Colonic mucosa (tissue), 4 donors: ENCODE results near the gene TMEM126A. TPM values are rescaled to one million over a fixed set of nuclear protein-coding genes. Genes with fewer than 3 reads are reported as not detected.

Experiments used
- DNase-seq: peaks from one replicate; pipeline ENCODE4 v3.0.0-alpha.2; 2020
- H3K27ac ChIP-seq: fragments of 200-600 bp; one replicate; pipeline ENCODE4 v1.8.0; 2021
- H3K27me3 ChIP-seq: fragments of 200-600 bp; one replicate; pipeline ENCODE4 v1.8.0; 2021
- H3K36me3 ChIP-seq: fragments of 200-600 bp; one replicate; pipeline ENCODE4 v1.8.0; 2021
- H3K4me1 ChIP-seq: fragments of 200-600 bp; one replicate; pipeline ENCODE4 v1.8.0; 2021; ENCODE audit warnings: mild to moderate bottlenecking
- H3K4me3 ChIP-seq: fragments of 200-600 bp; one replicate; pipeline ENCODE4 v1.8.0; 2021
- H3K9ac ChIP-seq, 2 donors: one replicate each; pipeline ENCODE4 v1.7.0; 2013; ENCODE audit warnings: control low read depth in 2 of 2, low read depth in 2 of 2, low read length in 2 of 2
- H3K9me3 ChIP-seq: fragments of 200-600 bp; one replicate; pipeline ENCODE4 v1.8.0; 2021
- intact Hi-C: fragments of 100-400 bp; cut with DNase I; formaldehyde crosslinking; loops from one replicate; pipeline ENCODE4 v1.14.1; 2022
- total RNA-seq, 2 donors: library from RNA; stranded (reverse); fragmentation: NEBNext Ultra II Directional in 1 of 2; extraction: Animal tissue kit (Norgen Biotek cat#: 25700) in 1 of 2; gene quantifications; one replicate each; pipeline ENCODE4 v1.2.1, GENCODE V29; 2021
- TF ChIP-seq, protein P1 (sequence below): fragments of 200-600 bp; IDR thresholded peaks from one replicate; pipeline ENCODE4 v1.8.0; 2022; ENCODE audit warnings: antibody characterized with exemption, mild to moderate bottlenecking
- donor health status: healthy.
- donor health status: DM: no; HTN: no; CAD: no.
- donor health status: DM: no; HTN: no; CAD: no.

Gene TMEM126A
- total RNA-seq, 2 donors from 2014 or later: 22.0 to 36.4 TPM

DNA sequence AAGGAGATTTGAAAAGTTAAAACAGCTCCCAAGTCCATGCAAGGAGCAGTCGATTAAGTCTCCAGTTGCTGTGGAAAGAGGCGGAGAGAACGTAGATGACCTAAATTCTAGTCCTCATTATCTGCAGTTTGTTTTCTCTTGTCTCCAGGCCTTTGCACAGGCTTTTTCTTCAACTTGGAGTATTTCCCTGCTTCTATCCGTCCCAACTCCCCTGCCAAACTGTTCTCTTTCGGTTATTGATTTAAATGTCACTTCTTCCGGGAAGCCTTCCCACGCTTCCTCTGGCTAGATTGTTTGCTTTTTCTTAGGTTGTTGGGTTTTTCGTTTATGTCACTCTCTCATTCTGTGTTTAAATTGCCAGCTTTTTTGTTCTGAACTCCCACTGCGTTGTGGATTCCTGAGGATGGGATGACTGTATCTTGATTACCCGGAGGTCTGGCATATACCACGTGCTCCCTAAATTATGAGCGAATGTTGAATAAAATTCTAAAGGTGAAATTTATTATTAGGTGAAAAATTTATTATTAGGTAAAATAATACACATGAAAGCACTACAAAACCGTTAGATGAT is 18.9 kb upstream of the TMEM126A start:
- Histone ChIP-seq H3K4me1 (peaks cover 6% of the 10 kb centered on the region), H3K27ac (peak overlapping the region; percentile 85), H3K9me3 (no peaks in the 10 kb centered on the region), H3K4me3 (peak overlapping the region; percentile 58), H3K36me3 (no peaks in the 10 kb centered on the region), H3K9ac (peak overlapping the region; percentile 70 to 90), H3K27me3 (no peaks in the 10 kb centered on the region)
- intact Hi-C loops: no loop called here
- TF ChIP-seq, protein P1, sequence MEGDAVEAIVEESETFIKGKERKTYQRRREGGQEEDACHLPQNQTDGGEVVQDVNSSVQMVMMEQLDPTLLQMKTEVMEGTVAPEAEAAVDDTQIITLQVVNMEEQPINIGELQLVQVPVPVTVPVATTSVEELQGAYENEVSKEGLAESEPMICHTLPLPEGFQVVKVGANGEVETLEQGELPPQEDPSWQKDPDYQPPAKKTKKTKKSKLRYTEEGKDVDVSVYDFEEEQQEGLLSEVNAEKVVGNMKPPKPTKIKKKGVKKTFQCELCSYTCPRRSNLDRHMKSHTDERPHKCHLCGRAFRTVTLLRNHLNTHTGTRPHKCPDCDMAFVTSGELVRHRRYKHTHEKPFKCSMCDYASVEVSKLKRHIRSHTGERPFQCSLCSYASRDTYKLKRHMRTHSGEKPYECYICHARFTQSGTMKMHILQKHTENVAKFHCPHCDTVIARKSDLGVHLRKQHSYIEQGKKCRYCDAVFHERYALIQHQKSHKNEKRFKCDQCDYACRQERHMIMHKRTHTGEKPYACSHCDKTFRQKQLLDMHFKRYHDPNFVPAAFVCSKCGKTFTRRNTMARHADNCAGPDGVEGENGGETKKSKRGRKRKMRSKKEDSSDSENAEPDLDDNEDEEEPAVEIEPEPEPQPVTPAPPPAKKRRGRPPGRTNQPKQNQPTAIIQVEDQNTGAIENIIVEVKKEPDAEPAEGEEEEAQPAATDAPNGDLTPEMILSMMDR: no peak
- peak; percentile 32 for DNase-seq

DNA sequence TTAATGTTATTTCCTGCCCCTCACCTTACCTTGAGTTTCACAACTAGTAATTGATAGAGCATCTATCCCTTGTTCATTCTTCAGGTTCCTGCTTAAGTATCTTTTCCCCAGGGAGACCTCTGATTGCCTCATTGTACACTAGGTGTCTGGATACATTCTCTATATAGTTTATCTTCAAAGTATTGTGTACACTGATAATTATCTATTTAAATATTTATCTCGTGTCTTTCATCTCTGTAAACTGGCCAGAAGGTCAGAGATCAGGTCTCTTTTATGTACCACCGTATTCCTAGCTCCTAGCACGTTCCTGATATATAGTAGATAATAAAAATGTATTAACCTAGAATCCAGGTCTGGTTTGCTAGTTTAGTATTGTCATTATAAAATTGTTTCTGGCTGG is 13.0 kb upstream of the TMEM126A start:
- Histone ChIP-seq H3K36me3 (peaks cover 6% of the 10 kb centered on the region), H3K9me3 (no peaks in the 10 kb centered on the region), H3K4me3 (no peak overlapping the region), H3K4me1 (no peaks in the 10 kb centered on the region), H3K9ac (no peak overlapping the region), H3K27me3 (no peaks in the 10 kb centered on the region), H3K27ac (no peak overlapping the region)
- DNase-seq: no peak
- intact Hi-C loops: no loop called here
- TF ChIP-seq, protein P1: no peak

DNA sequence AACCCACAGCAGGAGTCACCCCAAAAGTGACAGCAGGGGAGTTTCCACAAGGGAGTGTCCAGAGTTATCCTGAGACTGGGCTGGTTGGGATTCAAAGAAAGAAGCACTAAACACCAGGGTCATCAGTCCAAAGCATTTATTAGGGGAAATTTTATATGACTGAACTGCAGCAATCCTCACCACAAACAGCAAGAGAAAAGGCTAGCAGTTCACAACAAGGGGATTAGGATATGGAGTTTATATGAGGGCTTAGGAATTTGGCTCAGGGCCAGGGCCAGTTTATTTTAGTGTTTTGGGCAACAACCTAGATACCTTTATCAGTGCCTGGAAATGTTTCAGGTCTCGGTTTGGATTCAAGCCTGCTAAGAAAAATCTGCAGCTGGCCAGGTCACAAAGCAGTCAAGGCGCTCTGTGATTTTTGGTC is 4.6 kb upstream of the TMEM126A start:
- H3K27ac ChIP-seq: no peak overlapping the region
- H3K4me3 ChIP-seq: no peak overlapping the region
- TF ChIP-seq, protein P1: no peak
- no peaks in the 10 kb centered on the region for H3K36me3 ChIP-seq
- no peaks in the 10 kb centered on the region for H3K27me3 ChIP-seq
- no peak overlapping the region for H3K9ac ChIP-seq
- DNase-seq: no peak
- no peaks in the 10 kb centered on the region for H3K4me1 ChIP-seq
- no peaks in the 10 kb centered on the region for H3K9me3 ChIP-seq
- intact Hi-C loops: no loop called here

- no peaks in the 10 kb centered on the region for H3K36me3 ChIP-seq
- H3K4me1 ChIP-seq: peaks cover 3% of the 10 kb centered on the region
- TF ChIP-seq, protein P1: no peak
- H3K9ac ChIP-seq: peak overlapping the region in 1 of 2 donors; percentile 94
- H3K27me3 ChIP-seq: no peaks in the 10 kb centered on the region
- DNase-seq: no peak
- H3K4me3 ChIP-seq: peak overlapping the region; percentile 66
- intact Hi-C loops: no loop called here
- H3K27ac ChIP-seq: peak overlapping the region; percentile 84
- no peaks in the 10 kb centered on the region for H3K9me3 ChIP-seq
These were observed 689 bp upstream of the TMEM126A start for GRCh38 chr11:85647078-85647477.

DNA sequence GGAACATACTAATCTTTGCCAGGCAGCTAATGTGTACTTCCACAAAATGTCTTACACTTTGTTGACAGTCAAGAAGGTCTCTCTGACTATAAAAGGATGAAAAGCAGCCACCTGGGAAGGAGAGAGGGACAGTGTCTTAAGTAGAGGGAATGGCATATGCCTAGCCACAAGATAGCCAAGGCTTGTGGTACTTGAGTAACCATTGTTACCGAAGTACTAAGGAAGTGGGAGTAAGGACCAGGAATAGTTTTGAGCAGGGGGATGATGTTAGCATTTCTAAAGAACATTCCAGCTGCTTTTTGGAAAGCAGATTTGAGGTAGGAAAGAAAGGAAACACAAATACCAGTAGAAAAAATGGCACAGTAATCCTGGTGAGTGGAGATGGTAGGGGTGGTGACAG is 3.4 kb downstream of the TMEM126A start:
- H3K36me3 ChIP-seq: peaks cover 4% of the 10 kb centered on the region
- TF ChIP-seq, protein P1: no peak
- no peak overlapping the region for H3K9ac ChIP-seq
- no peaks in the 10 kb centered on the region for H3K9me3 ChIP-seq
- H3K27me3 ChIP-seq: no peaks in the 10 kb centered on the region
- H3K4me1 ChIP-seq: peaks cover 3% of the 10 kb centered on the region
- no peak overlapping the region for H3K4me3 ChIP-seq
- DNase-seq: no peak
- no peak overlapping the region for H3K27ac ChIP-seq
- intact Hi-C loops: no loop called here
